ENCODE data around the gene WDR13. TPM values are rescaled to one million over a fixed set of nuclear protein-coding genes. Genes with fewer than 3 reads are reported as not detected.
"Not testable (repeated sequence)": the region's sequence is repeated elsewhere in the genome, so short reads cannot be mapped to it uniquely, and the experiment has no call there.

Gene WDR13
- total RNA-seq (100 to 1,000 TPM in 6 of 7 donors, 10 to 100 TPM in 1; 98.8 to 189 (median 148) TPM), polyA plus RNA-seq (100 to 1,000 TPM in 1 of 2 donors, 1 to 10 TPM in 1; 8.5 to 169 TPM)
- long read RNA-seq, donor 1, full-length matches to known transcripts = 869 of 1,238 reads
- long read RNA-seq, donor 1, partial matches to known transcripts = 60 of 1,238 reads
- long read RNA-seq, donor 1, other reads (novel, unspliced or antisense) = 309 of 1,238 reads
- long read RNA-seq, donor 2, full-length matches to known transcripts = 22 of 22 reads
- long read RNA-seq, donor 2, partial matches to known transcripts = 0 of 22 reads
- long read RNA-seq, donor 2, other reads (novel, unspliced or antisense) = 0 of 22 reads
- long read RNA-seq, donor 3, full-length matches to known transcripts = 163 of 226 reads
- long read RNA-seq, donor 3, partial matches to known transcripts = 37 of 226 reads
- long read RNA-seq, donor 3, other reads (novel, unspliced or antisense) = 26 of 226 reads

GRCh38 chrX:48597353-48598264 is at the start of gene WDR13:
TSS of gene WDR13 (plus strand) at chrX:48597492. CDS start at chrX:48597997, 505 bp downstream.
- intact Hi-C loops (cut with DNase I) = no loop called here
- TF ChIP-seq POLR2A (IDR thresholded peaks at IDR 0.05) = peak; percentile 72
- peak in 1 of 3 donors; percentile 41 for TF ChIP-seq CTCF (IDR thresholded peaks at IDR 0.05)
- no peak for TF ChIP-seq EP300 (IDR thresholded peaks at IDR 0.05)
- Histone ChIP-seq H3K9me3 (no peaks in the 10 kb centered on the region), H3K4me3 (peak within 1 kb of the TSS; percentile 66), H3K27ac (peak within 1 kb of the TSS; percentile 88 to 98), H3K27me3 (no peaks in the 10 kb centered on the region), H3K4me1 (ENCODE audit: insufficient read depth) (no peaks in the 10 kb centered on the region), H3K36me3 (no peaks in the 10 kb centered on the region)
- peak; percentile 90 to 95 (median 92) for DNase-seq
- WGBS, 3 donors = 33 to 56% (median 45%) methylated on average over 62 of the region's 62 CpGs

DNA sequence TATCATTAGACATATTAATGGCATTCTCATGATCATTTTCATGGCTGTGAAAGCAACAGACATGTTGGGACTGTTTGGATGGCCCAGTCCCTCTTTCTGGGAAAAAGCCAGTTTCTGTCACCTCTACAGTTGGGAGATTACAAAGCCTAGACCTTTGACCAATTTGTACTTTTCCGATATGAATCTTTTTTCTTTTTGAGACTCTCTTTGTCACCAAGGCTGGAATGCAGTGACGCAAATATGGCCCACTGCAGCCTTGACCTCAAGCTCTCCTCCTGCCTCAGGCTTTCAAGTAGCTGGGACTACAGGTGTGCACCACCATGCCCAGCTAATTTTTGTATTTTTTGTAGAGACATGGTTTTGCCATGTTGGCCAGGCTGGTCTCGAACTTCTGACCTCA is 48.4 kb upstream of the WDR13 start:
- WGBS, 3 donors = 87 to 93% (median 88%) methylated on average over 3 of the region's 3 CpGs

DNA sequence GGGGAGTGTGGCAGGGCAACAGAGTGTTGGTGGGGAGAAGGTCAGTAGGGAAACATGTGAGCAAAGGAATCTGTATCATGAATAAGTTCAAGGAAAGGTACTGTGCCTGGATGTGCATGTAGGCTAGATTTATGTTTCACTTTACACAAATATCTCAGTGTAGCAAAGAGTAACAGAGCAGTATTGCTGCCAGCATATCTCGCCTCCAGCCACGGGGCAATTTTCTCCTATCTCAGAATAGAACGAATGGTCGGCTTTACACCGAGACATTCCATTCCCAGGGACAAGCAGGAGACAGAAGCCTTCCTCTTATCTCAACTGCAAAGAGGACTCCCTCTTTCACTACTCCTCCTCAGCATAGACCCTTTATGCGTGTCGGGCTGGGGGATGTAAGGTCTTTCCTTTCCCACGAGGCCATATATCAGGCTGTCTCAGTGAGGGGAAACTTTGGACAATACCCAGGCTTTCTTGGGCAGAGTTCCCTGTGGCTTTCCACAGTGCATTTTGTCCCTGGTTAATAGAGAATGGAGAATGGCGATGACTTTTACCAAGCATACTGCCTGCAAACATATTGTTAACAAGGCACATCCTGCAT is 41.5 kb upstream of the WDR13 start:
- DNase-seq = peak in 1 of 5 donors; percentile 26
- H3K27me3 ChIP-seq; H3K36me3 ChIP-seq; H3K9me3 ChIP-seq; H3K4me3 ChIP-seq; H3K27ac ChIP-seq; H3K4me1 ChIP-seq (ENCODE audit: insufficient read depth): not testable (repeated sequence)
- intact Hi-C loops (cut with DNase I) = loop anchor here in 1 of 4 donors (10.0 kb wide), 1 partner anchor 471 kb away; no protein-coding TSS in a partner anchor
- 53 to 58% (median 55%) methylated on average over 9 of the region's 9 CpGs for WGBS, 3 donors

More for the DNA sequence above, 48.4 kb upstream of the WDR13 start:
- H3K4me3 ChIP-seq = no peak overlapping the region
- DNase-seq = no peak
- TF ChIP-seq EP300 (IDR thresholded peaks at IDR 0.05) (no peak), CTCF (IDR thresholded peaks at IDR 0.05) (no peak), POLR2A (IDR thresholded peaks at IDR 0.05) (no peak)
- H3K36me3 ChIP-seq = no peaks in the 10 kb centered on the region
- H3K4me1 ChIP-seq (ENCODE audit: insufficient read depth) = no peaks in the 10 kb centered on the region
- H3K9me3 ChIP-seq = no peaks in the 10 kb centered on the region
- intact Hi-C loops (cut with DNase I) = no loop called here
- no peak overlapping the region for H3K27ac ChIP-seq
- H3K27me3 ChIP-seq = no peaks in the 10 kb centered on the region

DNA sequence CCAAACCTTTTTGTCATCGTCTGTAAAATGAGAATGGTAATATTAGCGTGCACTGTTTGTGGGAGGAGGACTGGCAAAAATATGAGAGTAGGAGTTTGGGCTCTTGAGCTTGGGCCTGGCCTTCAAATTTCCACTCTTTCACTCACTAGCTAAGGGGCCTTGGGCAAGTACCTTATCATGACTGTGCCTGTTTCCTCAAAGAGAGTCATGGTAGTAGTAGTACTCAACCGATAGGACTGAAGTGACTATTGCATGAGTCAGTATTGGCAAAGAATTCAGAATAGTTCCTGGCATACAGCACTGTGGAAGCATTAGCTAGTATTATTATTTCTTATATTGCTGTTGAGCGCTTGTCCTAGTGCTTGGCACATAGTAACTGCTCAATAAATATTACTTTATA is 39.0 kb upstream of the WDR13 start:
- Histone ChIP-seq H3K36me3 (no peaks in the 10 kb centered on the region), H3K4me1 (ENCODE audit: insufficient read depth) (no peaks in the 10 kb centered on the region), H3K4me3 (no peak overlapping the region), H3K27me3 (no peaks in the 10 kb centered on the region), H3K27ac (no peak overlapping the region), H3K9me3 (no peaks in the 10 kb centered on the region)
- no peak for DNase-seq
- TF ChIP-seq EP300 (IDR thresholded peaks at IDR 0.05) = no peak
- TF ChIP-seq POLR2A (IDR thresholded peaks at IDR 0.05) = no peak
- no peak for TF ChIP-seq CTCF (IDR thresholded peaks at IDR 0.05)
- intact Hi-C loops (cut with DNase I) = loop anchor here in 1 of 4 donors (10.0 kb wide), 1 partner anchor 473 kb away; no protein-coding TSS in a partner anchor
- 63 to 74% (median 70%) methylated on average over 4 of the region's 4 CpGs for WGBS, 3 donors
